ENCODE measurements around the gene CENATAC. TPM values are rescaled to one million over a fixed set of nuclear protein-coding genes. Genes with fewer than 3 reads are reported as not detected.

The CENATAC gene
- total RNA-seq, 1 donor, result 75.5 TPM

Other genes starting within 250 kb of the CENATAC start
- 462 TPM for gene DDX6, start 207.0 kb upstream of the CENATAC start, total RNA-seq
- 11.1 TPM for gene CXCR5, start 114.2 kb upstream of the CENATAC start, total RNA-seq
- 41.9 TPM for gene BCL9L, start 72.2 kb upstream of the CENATAC start, total RNA-seq
- not detected for gene UPK2, start 41.8 kb upstream of the CENATAC start, total RNA-seq
- gene FOXR1, start 26.4 kb upstream of the CENATAC start, total RNA-seq, result not detected
- gene RPS25, start 20.2 kb downstream of the CENATAC start, total RNA-seq, result 4,016 TPM
- gene TRAPPC4, start 20.6 kb downstream of the CENATAC start, total RNA-seq, result 54.5 TPM
- gene SLC37A4, start 32.7 kb downstream of the CENATAC start, total RNA-seq, result 2.4 TPM
- 38.9 TPM for gene HYOU1, start 59.1 kb downstream of the CENATAC start, total RNA-seq
- gene VPS11, start 69.7 kb downstream of the CENATAC start, total RNA-seq, result 34.7 TPM
- gene HMBS, start 86.7 kb downstream of the CENATAC start, total RNA-seq, result 2.7 TPM
- gene DPAGT1, start 103.7 kb downstream of the CENATAC start, total RNA-seq, result 6.7 TPM
- 7.5 TPM for gene C2CD2L, start 109.2 kb downstream of the CENATAC start, total RNA-seq
- gene HINFP, start 123.4 kb downstream of the CENATAC start, total RNA-seq, result 9.1 TPM
- gene ABCG4, start 150.9 kb downstream of the CENATAC start, total RNA-seq, result 0.10 TPM
- 4.7 TPM for gene NLRX1, start 170.6 kb downstream of the CENATAC start, total RNA-seq
- gene NHERF4, start 187.3 kb downstream of the CENATAC start, total RNA-seq, result not detected
- gene CBL, start 208.2 kb downstream of the CENATAC start, total RNA-seq, result 16.0 TPM